Stimulated activated naive CD4-positive, alpha-beta T cell treated with Interleukin-2 at 50 U/mL for 16 hours (primary cell): ENCODE results near the gene HLA-DOA.

ENCODE experiments used
- DNase-seq: peaks from one replicate; lab custom pipeline; 2025; lab: John Stamatoyannopoulos, UW

HLA-DOA gene

DNA sequence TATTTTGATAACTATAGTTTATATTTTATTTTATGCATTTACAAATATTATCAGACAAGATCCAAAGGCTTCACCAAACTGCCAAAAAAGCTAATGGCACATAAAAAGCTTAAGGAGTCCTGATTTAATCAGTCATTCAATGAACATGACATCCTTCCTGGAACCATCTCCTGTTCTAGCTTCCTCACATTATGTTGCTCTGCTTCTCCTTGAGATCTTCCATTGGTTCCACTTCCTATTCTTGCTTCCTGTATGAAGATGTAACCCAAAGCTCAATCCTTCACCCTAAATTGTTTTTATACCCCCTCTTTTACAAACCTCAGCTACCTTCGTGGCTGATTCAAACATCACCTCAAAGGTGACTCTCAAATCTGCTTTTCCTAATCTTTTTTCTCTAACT is 45.5 kb downstream of the HLA-DOA start:
- no peak for DNase-seq

DNA sequence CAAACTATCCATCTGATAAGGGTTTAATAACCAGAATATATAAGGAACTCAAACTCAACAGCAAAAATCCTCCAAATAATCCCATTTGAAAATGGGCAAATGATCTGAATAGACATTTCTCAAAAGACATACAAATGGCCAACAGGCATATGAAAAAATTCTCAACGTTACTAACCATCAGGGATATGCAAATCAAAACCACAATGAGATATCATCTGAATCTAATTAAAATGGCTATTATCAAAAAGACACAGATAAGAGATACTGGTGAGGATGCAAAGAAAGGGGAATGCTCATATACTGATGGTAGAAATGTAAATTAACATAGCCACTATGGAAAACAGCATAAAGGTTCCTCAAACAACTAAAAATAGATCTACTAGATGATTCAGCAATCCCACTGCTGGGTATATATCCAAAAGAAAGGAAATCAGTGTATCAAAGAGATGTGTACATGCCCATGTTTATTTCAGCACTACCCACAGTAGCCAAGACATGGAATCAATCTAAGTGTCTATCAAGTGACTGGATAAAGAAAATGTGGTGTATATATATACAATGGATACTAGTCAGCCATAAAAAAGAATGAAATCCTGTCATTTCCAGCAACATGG is 47.1 kb downstream of the HLA-DOA start:
- DNase-seq, result no peak

DNA sequence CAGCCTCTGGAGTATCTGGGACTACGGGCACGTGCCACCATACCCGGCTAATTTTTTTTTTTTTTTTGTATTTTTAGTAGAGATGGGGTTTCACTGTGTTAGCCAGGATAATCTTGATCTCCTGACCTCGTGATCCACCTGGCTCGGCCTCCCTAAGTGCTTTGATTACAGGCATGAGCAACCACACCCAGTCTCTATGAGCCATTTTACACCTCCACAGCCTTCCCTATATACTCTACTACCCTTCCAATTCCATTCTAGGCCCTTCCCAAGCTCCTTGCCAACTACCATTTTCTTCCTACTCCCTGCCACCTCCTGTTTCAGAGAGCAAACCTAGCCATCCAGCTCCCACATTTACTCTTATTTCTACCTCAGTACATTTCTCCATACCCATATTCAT is 48.8 kb downstream of the HLA-DOA start:
- no peak for DNase-seq

DNA sequence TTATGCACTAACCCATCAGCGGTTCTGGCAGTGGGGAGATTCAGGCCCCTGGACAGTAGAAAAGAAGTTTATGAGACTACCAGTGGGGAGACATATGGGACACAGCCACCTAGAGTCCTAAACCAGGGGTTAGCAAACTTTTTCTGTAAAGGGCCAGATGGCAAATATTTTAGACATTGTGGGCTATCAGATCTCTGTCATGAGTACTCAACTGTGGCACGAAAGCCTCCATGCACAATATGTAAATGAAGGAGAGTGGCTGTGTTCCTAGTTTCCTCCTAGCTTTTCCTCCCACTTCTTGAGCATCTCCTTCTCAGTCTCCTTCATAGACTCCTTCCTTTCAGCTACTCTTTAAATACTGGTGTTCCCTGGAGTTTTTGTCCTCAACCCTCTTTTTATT is 53.2 kb downstream of the HLA-DOA start:
- no peak for DNase-seq

DNA sequence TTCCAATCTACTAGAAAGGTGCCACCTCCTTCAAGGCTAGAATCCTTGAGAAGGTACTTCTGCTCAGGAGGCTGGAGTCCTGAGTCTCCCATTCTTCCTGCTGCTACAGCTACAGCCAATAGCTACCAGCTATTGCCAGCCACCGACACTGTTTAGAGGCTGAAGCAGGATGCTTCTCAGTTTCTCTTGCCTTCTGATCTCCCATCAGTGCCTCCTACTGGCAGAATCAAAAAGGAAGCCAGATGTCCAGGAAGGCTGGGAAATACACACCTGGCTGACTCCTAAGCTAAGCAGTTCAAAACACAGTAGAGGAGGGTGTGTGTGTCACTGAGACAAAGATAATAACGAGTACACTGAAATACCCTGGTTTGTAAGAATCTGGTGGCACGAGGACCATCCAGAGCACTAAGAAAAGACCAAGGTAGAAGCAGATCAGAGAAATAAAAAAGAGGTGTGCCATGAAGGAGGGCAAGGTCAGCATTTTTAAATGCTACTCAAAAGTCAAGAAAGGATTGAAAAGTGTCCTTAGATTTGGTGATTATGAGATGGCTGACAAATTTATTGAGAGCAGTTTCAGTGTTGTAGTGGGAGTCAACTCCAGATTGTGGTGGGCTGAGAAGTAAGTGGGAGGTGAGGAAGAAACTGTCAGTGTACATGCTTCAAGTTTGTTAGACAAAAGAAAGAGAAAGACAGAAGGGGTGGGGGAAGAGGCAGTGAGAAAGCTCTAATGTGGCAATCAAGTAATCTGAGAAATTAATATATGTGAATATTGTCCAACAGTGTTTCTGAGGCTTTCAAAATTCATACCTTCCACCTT is 54.2 kb downstream of the HLA-DOA start:
- no peak for DNase-seq

DNA sequence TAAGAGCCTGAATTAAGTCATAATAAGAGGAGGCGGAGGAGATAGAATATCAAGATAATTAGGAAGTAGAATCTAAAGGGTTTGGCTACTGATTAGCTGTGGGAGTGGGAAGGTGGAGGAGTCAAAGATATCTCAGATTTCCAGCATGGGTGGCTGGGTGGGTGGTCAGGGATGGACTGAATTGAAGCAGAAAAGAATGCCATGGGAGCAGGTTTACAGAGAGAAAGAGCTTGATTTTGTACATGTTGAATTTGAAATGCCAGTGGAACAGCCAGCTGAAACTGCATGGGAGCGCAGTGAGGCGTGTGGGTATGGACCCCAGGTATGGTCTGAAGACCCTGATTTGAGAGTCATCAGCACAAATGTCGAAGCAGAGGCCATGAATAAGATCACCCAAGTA is 55.1 kb downstream of the HLA-DOA start:
- DNase-seq, result no peak
